Activated CD8-positive, alpha-beta T cell treated with anti-CD3 and anti-CD28 coated beads for 36 hours (primary cell): Measurements from ENCODE around the gene PDX1. TPM values are rescaled to one million over a fixed set of nuclear protein-coding genes. Genes with fewer than 3 reads are reported as not detected.

ENCODE experiments used
- ATAC-seq: fragments of 200-7000 bp; cut with Tn5 transposase; one replicate; pipeline ENCODE4 v1.10.0; 2021; ENCODE audit warnings: mild to moderate bottlenecking, moderate library complexity
- CTCF ChIA-PET: fragments of 350-600 bp; sonication (Branson Sonifier 250); formaldehyde crosslinking; loops from one replicate; lab custom pipeline; 2021; ENCODE audit warnings: antibody characterized with exemption; lab: Charles Lee
- POLR2A ChIA-PET: fragments of 350-600 bp; sonication (Branson Sonifier 250); formaldehyde crosslinking; loops from one replicate; lab custom pipeline; 2021; ENCODE audit warnings: antibody characterized with exemption; lab: Charles Lee
- DNase-seq: peaks from one replicate; pipeline ENCODE4 v3.0.0-alpha.2; 2020
- H3K27ac Mint-ChIP-seq: one replicate; pipeline ENCODE4 v1.8.0; 2021; ENCODE audit warnings: mild to moderate bottlenecking, mixed read lengths
- H3K27me3 Mint-ChIP-seq: one replicate; pipeline ENCODE4 v1.8.0; 2021; ENCODE audit warnings: mixed read lengths
- H3K36me3 Mint-ChIP-seq: one replicate; pipeline ENCODE4 v1.8.0; 2021; ENCODE audit warnings: low read depth, mixed read lengths
- H3K4me1 Mint-ChIP-seq: one replicate; pipeline ENCODE4 v1.8.0; 2021; ENCODE audit warnings: low read depth, mixed read lengths
- H3K4me3 Mint-ChIP-seq: one replicate; pipeline ENCODE4 v1.8.0; 2021; ENCODE audit warnings: mild to moderate bottlenecking, moderate library complexity, mixed read lengths
- H3K9me3 Mint-ChIP-seq: one replicate; pipeline ENCODE4 v1.8.0; 2021; ENCODE audit warnings: mixed read lengths
- CTCF ChIP-seq: fragments of 200-600 bp; IDR thresholded peaks from one replicate; pipeline ENCODE4 v1.8.0; 2022; ENCODE audit warnings: antibody characterized with exemption, mild to moderate bottlenecking
- intact Hi-C: fragments of 100-400 bp; cut with micrococcal nuclease; formaldehyde crosslinking; loops from one replicate; pipeline ENCODE4 v1.10.0; 2022
- total RNA-seq, 2 experiments: library from RNA; stranded (reverse); gene quantifications; one replicate each; pipeline ENCODE4 v1.2.3, GENCODE V29; 2021

The PDX1 gene
- total RNA-seq, 2 experiments from 2014 or later, result not detected

DNA sequence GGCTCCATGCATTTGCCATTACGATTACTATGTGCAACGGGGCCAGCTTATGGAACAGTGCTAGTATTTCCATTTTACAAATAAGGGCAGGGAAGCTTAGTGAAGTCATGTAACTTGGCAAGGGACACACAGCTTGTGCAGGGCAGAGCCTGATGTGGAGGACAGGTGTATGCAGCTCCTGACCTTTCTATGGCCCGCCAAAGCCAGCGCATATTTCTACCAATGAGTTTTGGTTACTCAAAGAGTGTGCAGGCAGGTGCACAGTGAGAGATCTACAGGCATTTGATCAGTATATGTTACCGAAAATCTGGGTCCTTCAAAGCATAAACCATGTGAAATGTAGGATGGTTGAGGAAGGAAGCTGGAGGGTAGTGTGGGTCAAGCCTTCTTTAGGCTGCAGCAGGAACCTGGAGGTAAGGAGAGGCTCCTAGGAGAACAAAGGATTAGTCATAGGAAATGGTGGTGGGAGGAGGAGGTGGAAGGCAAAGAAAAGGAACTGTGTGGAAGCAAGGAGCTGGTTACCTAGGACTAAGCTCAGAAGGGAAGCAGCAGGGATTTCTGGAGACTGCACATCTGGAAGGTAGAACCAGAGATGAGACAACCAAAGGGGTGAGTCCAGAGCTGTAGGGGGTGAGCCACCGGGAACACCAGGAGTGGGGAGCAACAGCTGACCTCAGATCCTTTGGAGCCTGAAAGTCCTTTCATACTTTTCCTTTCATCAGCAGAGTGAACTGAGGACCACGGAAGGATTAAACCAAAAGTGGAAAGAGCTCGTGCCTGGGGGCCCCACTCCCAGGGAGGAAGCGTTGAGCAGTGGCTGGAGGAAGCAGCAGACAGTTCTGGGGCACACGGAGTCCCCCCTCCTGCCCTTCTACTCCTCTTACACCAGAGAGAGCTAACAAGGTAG lies 4.2 kb upstream of the PDX1 start:
- Mint-ChIP-seq H3K9me3 (no peaks in the 10 kb centered on the region), H3K27me3 (peaks cover 49% of the 10 kb centered on the region), H3K4me3 (no peak overlapping the region), H3K27ac (no peak overlapping the region), H3K4me1 (peaks cover 23% of the 10 kb centered on the region), H3K36me3 (peaks cover 2% of the 10 kb centered on the region)
- POLR2A ChIA-PET, result interaction anchor here (1.4 kb wide), 1 partner anchor 60 kb away, joined by 4 read pairs; no protein-coding TSS in a partner anchor
- no peak for TF ChIP-seq CTCF
- DNase-seq, result no peak
- CTCF ChIA-PET, result interaction anchor here (0.8 to 2.8 kb wide), 7 partner anchors 11 to 89 kb away, joined by 3 to 23 read pairs (median 3); no protein-coding TSS in a partner anchor
- ATAC-seq, result no peak
- intact Hi-C loops, result no loop called here

DNA sequence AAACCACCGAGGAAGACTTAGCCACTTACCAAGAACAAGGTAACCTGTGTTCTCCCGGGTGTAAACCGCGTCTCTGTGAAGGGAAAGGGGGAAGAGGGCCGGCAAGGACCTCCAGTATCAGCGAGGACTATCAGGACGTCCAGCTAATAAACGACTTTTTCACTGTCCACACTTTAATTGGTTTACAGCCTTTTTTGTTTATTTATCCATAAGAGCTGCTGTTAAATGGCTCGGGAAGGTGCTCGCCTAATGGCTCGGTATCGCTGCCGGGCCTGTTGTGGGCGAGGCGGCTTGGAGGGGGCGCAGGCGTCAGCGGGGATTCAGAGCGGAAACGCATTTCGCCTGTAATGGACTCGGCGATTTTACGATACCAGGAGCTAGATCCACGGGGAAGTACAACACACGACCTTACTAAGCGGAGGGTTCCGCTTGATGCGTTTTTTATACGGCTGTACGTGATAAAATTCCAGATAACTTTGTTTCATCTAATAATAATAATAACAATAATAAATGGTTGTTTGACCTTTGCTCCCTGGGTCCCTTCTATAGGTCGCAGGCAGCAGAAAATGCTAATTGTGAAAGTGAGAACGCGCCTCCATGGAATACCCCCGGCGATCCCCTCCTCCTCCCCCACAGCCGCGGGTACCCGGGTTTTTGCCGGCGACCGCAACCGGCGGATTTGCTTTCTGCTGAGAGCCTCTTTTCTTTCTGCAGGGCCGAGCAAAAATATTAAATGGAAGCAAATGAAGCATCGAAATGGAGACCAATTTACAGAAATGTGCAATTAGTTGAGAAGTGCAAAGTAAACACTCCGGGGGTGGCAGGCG lies 2.5 kb upstream of the PDX1 start:
- peak; percentile 18 for DNase-seq
- intact Hi-C loops, result no loop called here
- H3K36me3 Mint-ChIP-seq, result peaks cover 2% of the 10 kb centered on the region
- H3K27me3 Mint-ChIP-seq, result peaks cover 56% of the 10 kb centered on the region
- H3K9me3 Mint-ChIP-seq, result no peaks in the 10 kb centered on the region
- CTCF ChIA-PET, result interaction anchor here (2.8 kb wide), 1 partner anchor 36 kb away, joined by 23 read pairs; no protein-coding TSS in a partner anchor
- H3K4me1 Mint-ChIP-seq, result peaks cover 29% of the 10 kb centered on the region
- H3K4me3 Mint-ChIP-seq, result peak overlapping the region; percentile 43
- POLR2A ChIA-PET, result no interaction called here
- TF ChIP-seq CTCF, result no peak
- no peak overlapping the region for H3K27ac Mint-ChIP-seq
- ATAC-seq, result no peak

DNA sequence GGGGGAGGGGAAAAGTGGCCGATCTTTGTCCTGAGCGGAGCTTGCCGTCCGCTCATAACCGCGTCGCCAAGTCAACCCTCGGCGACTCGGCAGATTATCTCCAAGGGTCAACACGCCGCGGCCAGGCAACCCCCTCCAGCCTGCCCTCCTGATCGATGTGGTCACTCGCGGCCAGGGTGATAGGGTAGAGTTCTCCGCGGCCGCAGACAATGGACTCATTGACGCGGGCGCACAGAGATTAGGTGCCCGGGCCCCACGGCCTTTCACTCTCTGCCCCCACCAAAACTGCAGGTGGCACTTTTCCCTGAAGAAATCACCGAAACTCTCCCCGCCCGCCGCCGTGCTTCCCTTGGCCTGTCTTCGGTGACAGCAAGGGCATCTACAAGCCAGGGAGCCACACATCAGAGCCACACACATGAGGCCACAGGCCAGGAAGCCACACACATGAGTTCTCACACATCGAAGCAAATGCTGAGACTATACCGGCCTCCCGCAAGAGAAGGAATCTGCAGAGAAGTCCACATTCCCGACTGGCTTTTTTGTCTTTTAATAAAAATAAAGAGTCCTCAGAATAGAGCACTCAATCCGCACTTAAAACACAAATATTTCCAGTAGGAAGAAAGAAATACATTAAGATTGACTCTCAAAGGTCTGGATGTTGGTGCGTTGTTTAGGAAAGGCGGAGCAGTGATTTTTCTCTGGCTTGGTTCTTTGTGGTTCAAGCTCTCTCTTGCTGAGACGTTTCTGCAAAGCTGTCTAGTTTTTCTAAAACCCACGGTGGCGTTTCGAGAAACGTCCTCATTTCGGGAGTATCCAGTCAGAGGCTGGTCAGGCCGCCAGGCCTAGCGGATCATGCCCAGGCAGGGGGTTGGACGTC lies 1.5 kb upstream of the PDX1 start:
- POLR2A ChIA-PET, result no interaction called here
- CTCF ChIA-PET, result interaction anchor here (1.0 to 2.8 kb wide), 2 partner anchors 35 to 36 kb away, joined by 3 to 23 read pairs; no protein-coding TSS in a partner anchor
- peaks cover 65% of the 10 kb centered on the region for H3K27me3 Mint-ChIP-seq
- H3K36me3 Mint-ChIP-seq, result peaks cover 2% of the 10 kb centered on the region
- no peak overlapping the region for H3K27ac Mint-ChIP-seq
- peak overlapping the region; percentile 21 for H3K4me3 Mint-ChIP-seq
- ATAC-seq, result no peak
- H3K4me1 Mint-ChIP-seq, result peaks cover 32% of the 10 kb centered on the region
- peak; percentile 8 for DNase-seq
- TF ChIP-seq CTCF, result no peak
- H3K9me3 Mint-ChIP-seq, result no peaks in the 10 kb centered on the region
- intact Hi-C loops, result no loop called here

GRCh38 chr13:27918918-27919658 lies 712 bp upstream of the PDX1 start:
- DNase-seq (no peak), ATAC-seq (no peak)
- peaks cover 2% of the 10 kb centered on the region for H3K36me3 Mint-ChIP-seq
- H3K27ac Mint-ChIP-seq, result no peak overlapping the region
- H3K9me3 Mint-ChIP-seq, result no peaks in the 10 kb centered on the region
- CTCF ChIA-PET, result interaction anchor here (1.0 to 1.5 kb wide), 4 partner anchors 35 to 92 kb away, joined by 3 to 13 read pairs (median 4); no protein-coding TSS in a partner anchor
- H3K27me3 Mint-ChIP-seq, result peaks cover 72% of the 10 kb centered on the region
- H3K4me1 Mint-ChIP-seq, result peaks cover 32% of the 10 kb centered on the region
- no peak for TF ChIP-seq CTCF
- intact Hi-C loops, result no loop called here
- H3K4me3 Mint-ChIP-seq, result no peak overlapping the region
- POLR2A ChIA-PET, result interaction anchor here (1.2 kb wide), 1 partner anchor 9 kb away, joined by 3 read pairs; no protein-coding TSS in a partner anchor
